Naive B cell (primary cell): ENCODE measurements around the gene RAX. TPM values are rescaled to one million over a fixed set of nuclear protein-coding genes. Genes with fewer than 3 reads are reported as not detected.

Experiments used
- ATAC-seq, 2 donors: fragments of 150-1000 bp; cut with Tn5 transposase; 2 replicates each; pipeline ENCODE4 v1.10.0; 2021; ENCODE audit warnings: low read depth in 2 of 2, mild to moderate bottlenecking in 2 of 2, moderate library complexity in 2 of 2
- DNase-seq: peaks from one replicate; pipeline ENCODE4 v3.0.0; 2022
- H3K27ac Mint-ChIP-seq, 6 donors: one replicate each; pipeline ENCODE4 v1.8.0; 2020 to 2022; ENCODE audit warnings: mild to moderate bottlenecking in 6 of 6, mixed read lengths in 6 of 6, moderate library complexity in 5 of 6, inconsistent platforms in 2 of 6
- H3K27me3 Mint-ChIP-seq, 3 donors: one replicate each; pipeline ENCODE4 v1.8.0; 2021 to 2022; ENCODE audit warnings: mixed read lengths in 3 of 3, mild to moderate bottlenecking in 1 of 3
- H3K36me3 Mint-ChIP-seq, 2 donors: one replicate each; pipeline ENCODE4 v1.8.0; 2020 to 2022; ENCODE audit warnings: mixed read lengths in 2 of 2, inconsistent platforms in 1 of 2, mild to moderate bottlenecking in 1 of 2
- H3K4me1 Mint-ChIP-seq, 3 donors: one replicate each; pipeline ENCODE4 v1.8.0; 2020 to 2022; ENCODE audit warnings: mixed read lengths in 3 of 3, inconsistent platforms in 1 of 3, mild to moderate bottlenecking in 1 of 3, moderate library complexity in 1 of 3
- H3K4me3 Mint-ChIP-seq, 8 donors: one replicate each; pipeline ENCODE4 v1.8.0; 2020 to 2022; ENCODE audit warnings: mild to moderate bottlenecking in 8 of 8, mixed read lengths in 8 of 8, moderate library complexity in 8 of 8, inconsistent platforms in 2 of 8
- H3K9me3 Mint-ChIP-seq, 7 donors: one replicate each; pipeline ENCODE4 v1.8.0; 2020 to 2022; ENCODE audit warnings: mixed read lengths in 7 of 7, mild to moderate bottlenecking in 5 of 7, inconsistent platforms in 2 of 7, moderate library complexity in 1 of 7
- polyA plus RNA-seq, 6 donors: library from polyadenylated mRNA; unstranded; fragments of 300-500 nt; fragmentation: Illumina TruSeq; gene quantifications; one replicate each; pipeline ENCODE4 v1.2.3, GENCODE V29; 2021; ENCODE audit warnings: low read depth in 6 of 6

RAX gene
- polyA plus RNA-seq = not detected

- peak in 1 of 2 donors; percentile 18 for ATAC-seq
- H3K4me1 Mint-ChIP-seq = peaks cover 20 to 29% (median 28%) of the 10 kb centered on the region in 3 donors
Observed at GRCh38 chr18:59272891-59273758, at the start of gene RAX. RAX (minus strand) TSS chr18:59273454; CDS start chr18:59273206, 248 bp downstream.

GRCh38 chr18:59318460-59319050 lies 45.3 kb upstream of the RAX start, which contains the start of gene CPLX4:
CPLX4 (minus strand) TSS chr18:59318649; CDS start chr18:59318462, 187 bp downstream.
- peaks cover 0 to 4% of the 10 kb centered on the region in 2 donors for H3K36me3 Mint-ChIP-seq
- no peaks in the 10 kb centered on the region for H3K9me3 Mint-ChIP-seq
- peaks cover 13 to 24% (median 22%) of the 10 kb centered on the region in 3 donors for H3K27me3 Mint-ChIP-seq
- no peak within 1 kb of the TSS for H3K4me3 Mint-ChIP-seq
- no peak within 1 kb of the TSS for H3K27ac Mint-ChIP-seq
- no peaks in the 10 kb centered on the region for H3K4me1 Mint-ChIP-seq
- ATAC-seq = no peak
- DNase-seq = no peak

More at GRCh38 chr18:59272891-59273758, at the start of gene RAX:
- Mint-ChIP-seq H3K4me3 (peak within 1 kb of the TSS in 5 of 8 donors; percentile 32 to 72 (median 61)), H3K36me3 (peaks cover 0 to 8% of the 10 kb centered on the region in 2 donors), H3K27me3 (peaks cover 64 to 89% (median 85%) of the 10 kb centered on the region in 3 donors), H3K9me3 (peaks cover 0 to 8% (median 0%) of the 10 kb centered on the region in 7 donors), H3K27ac (peak within 1 kb of the TSS in 2 of 6 donors; percentile 56 to 70)
- no peak for DNase-seq

GRCh38 chr18:59311631-59312030 lies 38.4 kb upstream of the RAX start:
- DNase-seq (no peak), ATAC-seq (no peak)
- Mint-ChIP-seq H3K9me3 (no peaks in the 10 kb centered on the region), H3K27ac (no peak overlapping the region), H3K27me3 (peaks cover 35 to 66% (median 37%) of the 10 kb centered on the region in 3 donors), H3K4me3 (no peak overlapping the region), H3K36me3 (no peaks in the 10 kb centered on the region), H3K4me1 (peaks cover 0 to 3% (median 0%) of the 10 kb centered on the region in 3 donors)

GRCh38 chr18:59308938-59309260 lies 35.6 kb upstream of the RAX start:
- peaks cover 47 to 73% (median 54%) of the 10 kb centered on the region in 3 donors for H3K27me3 Mint-ChIP-seq
- no peak for DNase-seq
- H3K36me3 Mint-ChIP-seq = no peaks in the 10 kb centered on the region
- H3K4me1 Mint-ChIP-seq = peaks cover 0 to 3% (median 0%) of the 10 kb centered on the region in 3 donors
- H3K4me3 Mint-ChIP-seq = peak overlapping the region in 6 of 8 donors; percentile 28 to 84 (median 65)
- no peak for ATAC-seq
- H3K27ac Mint-ChIP-seq = no peak overlapping the region
- H3K9me3 Mint-ChIP-seq = no peaks in the 10 kb centered on the region

- no peaks in the 10 kb centered on the region for H3K36me3 Mint-ChIP-seq
- H3K27me3 Mint-ChIP-seq = peaks cover 45 to 71% (median 52%) of the 10 kb centered on the region in 3 donors
- ATAC-seq = peak; percentile 84 to 85
- no peak overlapping the region for H3K27ac Mint-ChIP-seq
- H3K4me1 Mint-ChIP-seq = peaks cover 0 to 3% (median 0%) of the 10 kb centered on the region in 3 donors
- peak; percentile 48 for DNase-seq
- peak overlapping the region in 7 of 8 donors; percentile 28 to 84 (median 68) for H3K4me3 Mint-ChIP-seq
- H3K9me3 Mint-ChIP-seq = no peaks in the 10 kb centered on the region
Observed at GRCh38 chr18:59308248-59308937, 35.1 kb upstream of the RAX start.

GRCh38 chr18:59306640-59307039 lies 33.4 kb upstream of the RAX start:
- H3K36me3 Mint-ChIP-seq = no peaks in the 10 kb centered on the region
- no peaks in the 10 kb centered on the region for H3K9me3 Mint-ChIP-seq
- ATAC-seq (no peak), DNase-seq (no peak)
- peaks cover 0 to 3% (median 0%) of the 10 kb centered on the region in 3 donors for H3K4me1 Mint-ChIP-seq
- H3K27ac Mint-ChIP-seq = no peak overlapping the region
- H3K27me3 Mint-ChIP-seq = peaks cover 39 to 57% (median 48%) of the 10 kb centered on the region in 3 donors
- H3K4me3 Mint-ChIP-seq = peak overlapping the region in 1 of 8 donors; percentile 71

GRCh38 chr18:59305295-59305694 lies 32.0 kb upstream of the RAX start:
- H3K9me3 Mint-ChIP-seq = no peaks in the 10 kb centered on the region
- no peaks in the 10 kb centered on the region for H3K36me3 Mint-ChIP-seq
- H3K27ac Mint-ChIP-seq = no peak overlapping the region
- ATAC-seq (no peak), DNase-seq (no peak)
- H3K27me3 Mint-ChIP-seq = peaks cover 28 to 44% (median 42%) of the 10 kb centered on the region in 3 donors
- H3K4me1 Mint-ChIP-seq = peaks cover 0 to 3% (median 0%) of the 10 kb centered on the region in 3 donors
- H3K4me3 Mint-ChIP-seq = no peak overlapping the region

- Mint-ChIP-seq H3K4me1 (peaks cover 0 to 3% (median 0%) of the 10 kb centered on the region in 3 donors), H3K27ac (no peak overlapping the region), H3K36me3 (no peaks in the 10 kb centered on the region), H3K27me3 (peaks cover 37 to 40% (median 38%) of the 10 kb centered on the region in 3 donors), H3K4me3 (no peak overlapping the region), H3K9me3 (no peaks in the 10 kb centered on the region)
- ATAC-seq (no peak), DNase-seq (no peak)
Observed at GRCh38 chr18:59303656-59304195, 30.5 kb upstream of the RAX start.

GRCh38 chr18:59303006-59303405 lies 29.8 kb upstream of the RAX start:
- Mint-ChIP-seq H3K27ac (no peak overlapping the region), H3K4me3 (no peak overlapping the region), H3K27me3 (peaks cover 39 to 45% (median 41%) of the 10 kb centered on the region in 3 donors), H3K36me3 (no peaks in the 10 kb centered on the region), H3K9me3 (no peaks in the 10 kb centered on the region), H3K4me1 (no peaks in the 10 kb centered on the region)
- no peak for DNase-seq
- ATAC-seq = no peak

GRCh38 chr18:59301929-59302328 lies 28.7 kb upstream of the RAX start:
- peaks cover 35 to 43% (median 40%) of the 10 kb centered on the region in 3 donors for H3K27me3 Mint-ChIP-seq
- H3K4me1 Mint-ChIP-seq = no peaks in the 10 kb centered on the region
- no peak overlapping the region for H3K4me3 Mint-ChIP-seq
- H3K9me3 Mint-ChIP-seq = no peaks in the 10 kb centered on the region
- no peaks in the 10 kb centered on the region for H3K36me3 Mint-ChIP-seq
- no peak overlapping the region for H3K27ac Mint-ChIP-seq
- ATAC-seq = no peak
- DNase-seq = no peak

GRCh38 chr18:59300676-59301285 lies 27.5 kb upstream of the RAX start:
- no peaks in the 10 kb centered on the region for H3K4me1 Mint-ChIP-seq

GRCh38 chr18:59298871-59299270 lies 25.6 kb upstream of the RAX start:
- no peaks in the 10 kb centered on the region for H3K4me1 Mint-ChIP-seq
- DNase-seq (no peak), ATAC-seq (no peak)
- H3K27ac Mint-ChIP-seq = no peak overlapping the region
- H3K4me3 Mint-ChIP-seq = no peak overlapping the region
- peaks cover 0 to 4% (median 0%) of the 10 kb centered on the region in 7 donors for H3K9me3 Mint-ChIP-seq
- H3K36me3 Mint-ChIP-seq = no peaks in the 10 kb centered on the region
- H3K27me3 Mint-ChIP-seq = peaks cover 27 to 33% (median 31%) of the 10 kb centered on the region in 3 donors

More at GRCh38 chr18:59300676-59301285, 27.5 kb upstream of the RAX start:
- peaks cover 28 to 37% (median 31%) of the 10 kb centered on the region in 3 donors for H3K27me3 Mint-ChIP-seq
- H3K36me3 Mint-ChIP-seq = no peaks in the 10 kb centered on the region
- no peaks in the 10 kb centered on the region for H3K9me3 Mint-ChIP-seq
- no peak overlapping the region for H3K4me3 Mint-ChIP-seq
- DNase-seq = no peak
- no peak overlapping the region for H3K27ac Mint-ChIP-seq
- no peak for ATAC-seq
